Fibroblast of mammary gland (primary cell): ENCODE data around the gene CDK11A.
"Not testable (repeated sequence)": the region's sequence is repeated elsewhere in the genome, so short reads cannot be mapped to it uniquely, and the experiment has no call there.

ENCODE experiments used
- DNase-seq: peaks from one replicate; pipeline ENCODE4 v3.0.0-alpha.2; 2010; ENCODE audit warnings: low read depth
- H3K4me3 ChIP-seq: 2 replicates; pipeline ENCODE4 v1.5.1; 2011; ENCODE audit warnings: low read depth, mild to moderate bottlenecking, low read length, moderate library complexity; ENCODE audit not compliant: control insufficient read depth
- CTCF ChIP-seq: conservative IDR thresholded peaks from 2 replicates; pipeline ENCODE4 v1.5.1; 2011; ENCODE audit warnings: low read depth, low read length, inconsistent platforms; ENCODE audit not compliant: control insufficient read depth, insufficient read depth

Gene CDK11A

GRCh38 chr1:1669468-1670440, 54.4 kb downstream of the CDK11A start:
- H3K4me3 ChIP-seq: no peak overlapping the region
- no peak for DNase-seq
- TF ChIP-seq CTCF: no peak

DNA sequence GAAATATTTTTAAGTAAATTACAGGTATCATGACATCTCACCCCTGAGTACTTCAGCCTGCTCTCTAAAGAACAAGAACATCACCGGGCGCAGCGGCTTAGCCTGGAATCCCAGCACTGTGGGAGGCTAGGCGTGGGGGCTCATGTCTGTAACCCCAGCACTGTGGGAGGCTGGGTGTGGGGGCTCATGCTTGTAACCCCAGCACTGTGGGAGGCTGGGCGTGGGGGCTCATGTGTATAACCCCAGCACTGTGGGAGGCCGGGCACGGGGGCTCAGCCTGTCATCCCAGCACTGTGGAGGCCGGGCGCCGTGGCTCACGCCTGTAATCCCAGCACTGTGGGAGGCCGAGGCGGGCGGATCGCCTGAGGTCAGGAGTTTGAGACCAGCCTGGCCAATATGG, 57.6 kb downstream of the CDK11A start:
- TF ChIP-seq CTCF: no peak
- no peak for DNase-seq
- H3K4me3 ChIP-seq: no peak overlapping the region

- no peak for DNase-seq
- H3K4me3 ChIP-seq: no peak overlapping the region
- peak; percentile 39 for TF ChIP-seq CTCF
Observed at GRCh38 chr1:1665815-1666251, 58.3 kb downstream of the CDK11A start.

- no peak for DNase-seq
- H3K4me3 ChIP-seq: no peak overlapping the region
- no peak for TF ChIP-seq CTCF
Observed at GRCh38 chr1:1664941-1665814, 59.0 kb downstream of the CDK11A start.

DNA sequence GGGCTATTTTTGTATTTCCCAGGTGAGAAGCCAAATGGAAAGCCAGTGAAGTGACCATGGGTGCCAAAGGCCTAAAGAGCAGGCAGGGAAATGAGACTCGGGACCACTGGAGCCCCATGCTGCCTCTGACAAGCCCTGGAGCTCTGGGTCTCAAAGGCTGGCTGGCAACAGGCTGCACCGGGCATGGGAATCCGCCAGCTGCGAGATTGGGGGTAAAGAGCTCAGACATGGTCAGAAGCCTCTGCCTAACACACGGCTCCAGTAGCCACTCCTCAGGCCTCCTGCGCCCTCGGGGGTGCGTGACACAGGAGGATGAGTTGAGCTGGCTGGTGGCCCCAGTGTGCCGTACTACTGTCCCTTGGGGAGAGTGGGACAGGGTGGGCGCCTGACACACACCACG, 59.8 kb downstream of the CDK11A start:
- not testable (repeated sequence) for DNase-seq, H3K4me3 ChIP-seq

DNA sequence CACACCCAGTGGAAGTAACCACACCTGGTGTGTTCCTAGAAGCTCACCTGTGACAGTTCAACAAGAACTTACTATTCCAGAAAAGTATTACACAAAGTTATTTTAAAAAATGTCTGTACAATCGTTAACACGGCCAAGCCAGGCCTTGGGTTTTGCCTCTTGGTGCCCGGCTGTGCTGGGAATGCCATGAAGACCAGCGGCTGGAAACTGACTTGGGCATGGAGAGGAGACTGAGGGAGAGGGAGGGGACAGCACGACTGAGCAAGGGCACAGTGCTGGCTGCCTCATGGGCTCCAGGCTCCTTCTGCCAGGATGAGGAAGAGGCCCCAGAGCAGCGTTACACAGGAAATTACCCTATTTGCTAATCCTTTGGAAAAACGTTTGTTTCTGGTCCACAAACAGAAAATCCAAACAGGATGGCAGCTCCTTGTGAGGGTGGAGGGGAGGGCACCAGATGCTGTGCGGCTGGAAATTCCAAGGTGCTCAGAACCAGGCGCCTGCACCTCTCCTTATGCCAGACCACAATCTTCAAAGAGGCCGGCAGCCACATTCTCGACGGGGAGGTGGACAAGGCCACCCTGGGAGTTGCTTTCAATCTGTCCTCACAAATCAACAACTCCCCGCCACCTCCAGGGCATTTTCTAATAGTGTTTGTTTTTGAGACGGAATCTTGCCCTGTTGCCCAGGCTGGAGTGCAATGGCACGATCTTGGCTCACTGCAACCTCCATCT, 61.2 kb downstream of the CDK11A start:
- H3K4me3 ChIP-seq: peak overlapping the region; percentile 9
- peak; percentile 24 for DNase-seq

DNA sequence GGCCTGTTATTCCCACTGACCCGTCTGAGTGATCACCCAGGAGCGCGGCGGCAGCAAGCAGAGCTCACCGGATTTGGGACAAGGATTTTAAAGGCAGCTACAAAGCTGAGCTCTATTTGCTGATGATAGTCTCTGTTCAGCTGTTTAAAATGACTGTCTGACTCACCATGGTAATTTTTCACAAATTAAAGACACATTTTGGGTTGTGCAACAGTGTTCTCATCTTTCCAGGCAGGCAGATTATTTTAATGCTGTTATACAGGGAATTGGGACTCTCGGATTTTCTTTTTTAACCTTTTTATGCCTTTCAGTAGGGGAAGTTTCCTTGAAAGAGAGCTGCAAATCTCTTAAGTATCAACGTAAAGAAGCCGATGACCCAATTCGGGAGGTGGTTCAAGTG, 61.8 kb downstream of the CDK11A start:
- peak; percentile 49 for DNase-seq
- H3K4me3 ChIP-seq: peak overlapping the region; percentile 9

DNA sequence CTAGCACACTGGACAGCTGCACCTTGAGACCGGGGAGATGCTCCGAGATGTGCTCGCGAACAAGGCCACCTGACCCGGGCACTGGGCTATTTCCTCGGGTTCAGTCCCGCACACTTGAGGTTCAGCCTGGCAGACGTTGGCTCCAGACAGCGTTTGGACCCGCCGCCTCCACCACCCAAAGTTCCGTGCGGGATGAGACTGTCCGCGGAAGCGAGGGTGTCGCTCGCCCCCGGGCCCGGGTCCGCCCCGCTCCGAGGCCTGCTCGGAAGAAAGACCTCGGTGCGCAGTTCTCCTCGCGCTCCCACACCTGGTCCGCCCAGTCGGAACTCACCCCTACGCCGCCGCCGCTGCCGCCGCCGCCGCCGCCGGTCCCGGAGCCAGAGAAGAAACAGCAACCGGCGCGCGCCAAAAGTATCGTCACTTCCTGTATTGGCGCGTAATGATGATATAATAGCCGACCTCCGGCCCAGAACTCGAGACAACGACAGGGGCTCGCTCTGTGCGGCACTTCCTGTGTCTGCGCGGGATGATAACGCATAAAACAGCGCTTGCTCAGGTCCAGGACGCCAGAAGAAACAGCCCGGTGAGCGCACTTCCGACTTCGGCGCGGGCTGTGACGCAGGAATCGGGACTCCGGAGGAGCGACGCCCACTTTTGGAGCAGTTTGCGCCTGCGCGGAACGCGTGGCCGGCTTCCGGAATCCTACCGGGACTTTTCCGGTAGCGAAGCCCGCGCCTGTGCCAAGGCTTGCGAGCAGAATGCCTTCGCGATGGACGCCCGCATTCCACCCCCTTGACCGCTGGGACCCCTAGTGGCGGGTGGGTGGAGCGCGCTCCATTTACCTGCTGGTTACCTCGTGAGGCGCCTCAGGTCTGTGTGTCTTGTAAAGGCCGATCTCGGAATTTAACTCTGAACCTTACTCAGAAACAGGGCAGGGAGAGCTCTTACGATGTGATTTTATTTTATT, 65.3 kb downstream of the CDK11A start, which contains the start of gene CDK11B:
CDK11B (minus strand) TSS at position 422 of the 967 bp plus-strand sequence. CDS start 1,519 bp downstream, outside the sequence.
- peak within 1 kb of the TSS; percentile 62 for H3K4me3 ChIP-seq
- peak; percentile 97 for DNase-seq
